H9 (cell line): ENCODE measurements around the gene RAB30. TPM values are rescaled to one million over a fixed set of nuclear protein-coding genes. Genes with fewer than 3 reads are reported as not detected.
A peak's percentile ranks its signal among the peaks of the same experiment; 100 is the strongest.

Source experiments
- DNase-seq: peaks from one replicate; pipeline ENCODE4 v3.0.0-alpha.2; 2017
- H2AFZ ChIP-seq: one replicate; pipeline ENCODE4 v1.6.1; 2013; ENCODE audit warnings: mild to moderate bottlenecking, low read length, control low read depth, moderate library complexity
- H2AK5ac ChIP-seq: 2 replicates; pipeline ENCODE4 v1.6.1; 2013; ENCODE audit warnings: low read length, control low read depth, mixed read lengths; ENCODE audit not compliant: insufficient read length
- H2BK120ac ChIP-seq: one replicate; pipeline ENCODE4 v1.6.1; 2013; ENCODE audit warnings: low read depth, mild to moderate bottlenecking, low read length, control low read depth, inconsistent platforms; ENCODE audit not compliant: poor library complexity, severe bottlenecking
- H2BK12ac ChIP-seq: 2 replicates; pipeline ENCODE4 v1.6.1; 2013; ENCODE audit warnings: low read length, control low read depth, mixed read lengths, low read depth; ENCODE audit not compliant: insufficient read length
- H2BK15ac ChIP-seq: 2 replicates; pipeline ENCODE4 v1.6.1; 2013; ENCODE audit warnings: low read depth, low read length, control low read depth
- H2BK20ac ChIP-seq: one replicate; pipeline ENCODE4 v1.6.1; 2013; ENCODE audit warnings: low read depth, mild to moderate bottlenecking, low read length, control low read depth, inconsistent platforms; ENCODE audit not compliant: poor library complexity, severe bottlenecking
- H2BK5ac ChIP-seq: 2 replicates; pipeline ENCODE4 v1.6.1; 2013; ENCODE audit warnings: low read length, control low read depth, mixed read lengths; ENCODE audit not compliant: insufficient read length
- H3K14ac ChIP-seq: 2 replicates; pipeline ENCODE4 v1.6.1; 2013; ENCODE audit warnings: low read length, control low read depth; ENCODE audit not compliant: insufficient read depth
- H3K18ac ChIP-seq: 2 replicates; pipeline ENCODE4 v1.6.1; 2013; ENCODE audit warnings: low read depth, mild to moderate bottlenecking, mixed read lengths, low read length, control low read depth; ENCODE audit not compliant: insufficient read length
- H3K23ac ChIP-seq: 2 replicates; pipeline ENCODE4 v1.6.1; 2013; ENCODE audit warnings: low read length, control low read depth, mixed read lengths, low read depth; ENCODE audit not compliant: insufficient read length
- H3K23me2 ChIP-seq: 2 replicates; pipeline ENCODE4 v1.6.1; 2013; ENCODE audit warnings: low read depth, mild to moderate bottlenecking, mixed read lengths, low read length, control low read depth; ENCODE audit not compliant: insufficient read length, poor library complexity, severe bottlenecking
- H3K27ac ChIP-seq: 2 replicates; pipeline ENCODE4 v1.5.1; 2013; ENCODE audit warnings: low read length, control low read depth, mixed read lengths, low read depth; ENCODE audit not compliant: insufficient read length
- H3K27me3 ChIP-seq: 2 replicates; pipeline ENCODE4 v1.6.1; 2013; ENCODE audit warnings: low read length, control low read depth, inconsistent platforms; ENCODE audit not compliant: insufficient read depth
- H3K4ac ChIP-seq: 2 replicates; pipeline ENCODE4 v1.6.1; 2013; ENCODE audit warnings: low read depth, mild to moderate bottlenecking, control low read depth, inconsistent platforms, low read length, moderate library complexity
- H3K4me1 ChIP-seq: 2 replicates; pipeline ENCODE4 v1.6.1; 2013; ENCODE audit warnings: low read length, control low read depth, inconsistent platforms; ENCODE audit not compliant: insufficient read depth
- H3K4me2 ChIP-seq: 2 replicates; pipeline ENCODE4 v1.6.1; 2013; ENCODE audit warnings: low read length, control low read depth, mixed read lengths; ENCODE audit not compliant: insufficient read length, insufficient read depth
- H3K56ac ChIP-seq: 2 replicates; pipeline ENCODE4 v1.6.1; 2013; ENCODE audit warnings: low read depth, mild to moderate bottlenecking, mixed read lengths, low read length, control low read depth; ENCODE audit not compliant: insufficient read length
- H3K79me1 ChIP-seq: 2 replicates; pipeline ENCODE4 v1.6.1; 2013; ENCODE audit warnings: low read depth, mild to moderate bottlenecking, moderate library complexity, low read length, control low read depth, inconsistent platforms; ENCODE audit not compliant: insufficient read depth, poor library complexity, severe bottlenecking
- H3K79me2 ChIP-seq: 2 replicates; pipeline ENCODE4 v1.6.1; 2013; ENCODE audit warnings: low read length, control low read depth, inconsistent platforms; ENCODE audit not compliant: insufficient read depth
- H3K9ac ChIP-seq: 2 replicates; pipeline ENCODE4 v1.6.1; 2013; ENCODE audit warnings: low read length, control low read depth, mixed read lengths; ENCODE audit not compliant: insufficient read length; ENCODE audit errors: extremely low read depth
- H3K9me3 ChIP-seq: one replicate; pipeline ENCODE4 v1.6.1; 2013; ENCODE audit warnings: low read depth, low read length, inconsistent platforms; ENCODE audit not compliant: control insufficient read depth
- H3T11ph ChIP-seq: one replicate; pipeline ENCODE4 v1.6.1; 2013; ENCODE audit warnings: mild to moderate bottlenecking, low read length, control low read depth, inconsistent platforms
- H4K20me1 ChIP-seq: one replicate; pipeline ENCODE4 v1.6.1; 2013; ENCODE audit not compliant: control insufficient read depth, insufficient read length, insufficient read depth
- H4K5ac ChIP-seq: 2 replicates; pipeline ENCODE4 v1.6.1; 2013; ENCODE audit warnings: low read depth, mild to moderate bottlenecking, mixed read lengths, low read length, control low read depth; ENCODE audit not compliant: insufficient read length
- H4K8ac ChIP-seq: replicated peaks from 2 replicates; pipeline ENCODE4 v1.6.1; 2013; ENCODE audit warnings: low read length, control low read depth, mixed read lengths, low read depth; ENCODE audit not compliant: insufficient read length
- H4K91ac ChIP-seq: 2 replicates; pipeline ENCODE4 v1.6.1; 2013; ENCODE audit warnings: low read depth, mild to moderate bottlenecking, moderate library complexity, mixed read lengths, low read length, control low read depth; ENCODE audit not compliant: insufficient read length
- H3K27ac Mint-ChIP-seq, 3 experiments: 2 replicates in 2 of 3; 3 replicates in 1 of 3; pipeline ENCODE4 v1.8.0; 2020 to 2021; ENCODE audit warnings: mixed read lengths in 3 of 3, mild to moderate bottlenecking in 1 of 3, moderate library complexity in 1 of 3
- H3K27me3 Mint-ChIP-seq: 2 replicates; pipeline ENCODE4 v1.8.0; 2021; ENCODE audit warnings: low read depth, mild to moderate bottlenecking, moderate library complexity, mixed read lengths
- H3K36me3 Mint-ChIP-seq, 3 experiments: 2 replicates in 2 of 3; 3 replicates in 1 of 3; pipeline ENCODE4 v1.8.0; 2020 to 2021; ENCODE audit warnings: low read depth in 3 of 3, mixed read lengths in 3 of 3; ENCODE audit not compliant: insufficient read depth in 1 of 3
- H3K4me1 Mint-ChIP-seq, 2 experiments: 2 replicates each; pipeline ENCODE4 v1.8.0; 2020; ENCODE audit warnings: mixed read lengths in 2 of 2
- H3K4me3 Mint-ChIP-seq, 2 experiments: 2 replicates in 1 of 2; 3 replicates in 1 of 2; pipeline ENCODE4 v1.8.0; 2020 to 2021; ENCODE audit warnings: mild to moderate bottlenecking in 2 of 2, mixed read lengths in 2 of 2, moderate library complexity in 1 of 2
- H3K9me3 Mint-ChIP-seq, 2 experiments: 2 replicates in 1 of 2; 3 replicates in 1 of 2; pipeline ENCODE4 v1.8.0; 2020; ENCODE audit warnings: mild to moderate bottlenecking in 2 of 2, mixed read lengths in 2 of 2, moderate library complexity in 1 of 2
- WGBS: extraction: QIAGEN DNeasy Blood & Tissue Kit; methylation state at CpG from one replicate; pipeline ENCODE4 v1.1.7; 2013; ENCODE audit warnings: missing lambda C conversion rate, low lambda C conversion rate, mixed read lengths; ENCODE audit not compliant: insufficient read length; ENCODE audit errors: extremely low coverage; 5-methylcytosine and 5-hydroxymethylcytosine counted together
- total RNA-seq: library from RNA; stranded (reverse); gene quantifications from 2 replicates; pipeline ENCODE4 v1.2.1, GENCODE V29; 2021
- TF ChIP-seq, protein P1 (sequence below): fragments of 200-600 bp; sonication (generic); conservative IDR thresholded peaks from 3 replicates; pipeline ENCODE4 v1.8.0; 2021; ENCODE audit warnings: antibody characterized with exemption, mild to moderate bottlenecking

The RAB30 gene
- total RNA-seq, 1 experiment from 2014 or later, result 4.8 TPM

DNA sequence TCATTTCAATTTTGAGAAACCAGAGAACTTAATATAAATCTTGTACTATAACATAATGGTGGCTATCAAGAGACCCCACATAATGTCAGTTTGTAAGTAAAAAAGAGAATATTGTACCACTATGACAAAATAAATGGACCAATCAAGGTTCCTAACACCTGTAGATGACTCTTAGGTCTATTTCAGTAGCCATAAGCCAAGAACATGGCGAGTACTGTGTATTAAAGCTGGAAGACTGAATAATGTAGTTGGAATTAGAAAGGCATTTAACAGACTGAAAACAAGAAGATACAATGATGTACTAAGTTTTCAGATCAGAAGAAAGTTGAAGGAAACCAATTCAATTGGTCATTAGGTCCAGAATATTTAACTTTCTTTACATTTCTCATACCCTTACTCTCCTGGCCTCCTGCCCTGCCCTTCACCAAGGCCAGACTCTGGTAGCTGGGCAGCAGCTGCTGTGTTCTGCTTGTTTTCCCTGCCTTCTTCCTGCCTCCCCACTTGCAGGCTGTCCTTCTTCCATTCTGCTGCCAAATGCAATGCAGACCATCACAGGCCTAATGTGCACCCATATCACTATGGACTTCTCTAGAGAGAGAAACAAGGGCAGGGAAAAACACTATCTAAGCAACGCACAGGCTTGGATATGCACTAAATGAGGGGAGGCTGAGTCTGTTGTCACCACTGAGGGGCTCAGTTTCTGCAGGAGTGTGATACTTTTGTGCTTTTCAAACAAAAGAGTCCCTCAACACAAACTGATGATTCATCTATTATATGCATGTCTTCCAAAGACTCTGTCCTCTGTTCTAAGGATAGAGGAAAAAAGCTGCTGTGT is 60.1 kb downstream of the RAB30 start:
- Histone ChIP-seq H3K27me3 (no peaks in the 10 kb centered on the region), H2BK15ac (no peak overlapping the region), H3K4me1 (no peaks in the 10 kb centered on the region), H3T11ph (no peak overlapping the region), H3K79me1 (no peaks in the 10 kb centered on the region), H4K91ac (no peak overlapping the region), H3K9ac (no peak overlapping the region), H3K4ac (no peak overlapping the region), H3K79me2 (no peaks in the 10 kb centered on the region), H2AFZ (no peak overlapping the region), H3K56ac (no peak overlapping the region), H3K18ac (no peak overlapping the region), H4K5ac (no peak overlapping the region), H3K23me2 (no peaks in the 10 kb centered on the region), H3K23ac (no peak overlapping the region), H4K20me1 (peaks cover 2% of the 10 kb centered on the region), H3K14ac (no peak overlapping the region; the same call in 1 of the 2 replicates), H2BK120ac (no peak overlapping the region), H2BK5ac (no peak overlapping the region), H3K9me3 (no peaks in the 10 kb centered on the region), H3K4me2 (no peak overlapping the region), H2BK12ac (no peak overlapping the region), H4K8ac (no peak overlapping the region), H3K27ac (no peak overlapping the region), H2AK5ac (no peak overlapping the region), H2BK20ac (no peak overlapping the region)
- Mint-ChIP-seq H3K36me3 (no peaks in the 10 kb centered on the region), H3K4me3 (no peak overlapping the region), H3K9me3 (no peaks in the 10 kb centered on the region), H3K4me1 (peaks cover 11 to 15% of the 10 kb centered on the region in 2 experiments), H3K27me3 (no peaks in the 10 kb centered on the region), H3K27ac (0 out of 7 replicates have a peak overlapping the region, but pooled peaks of 1 of the 3 experiments have one; percentile 18)
- no CpG with 5 or more reads among the region's 2 CpGs for WGBS
- TF ChIP-seq, protein P1, sequence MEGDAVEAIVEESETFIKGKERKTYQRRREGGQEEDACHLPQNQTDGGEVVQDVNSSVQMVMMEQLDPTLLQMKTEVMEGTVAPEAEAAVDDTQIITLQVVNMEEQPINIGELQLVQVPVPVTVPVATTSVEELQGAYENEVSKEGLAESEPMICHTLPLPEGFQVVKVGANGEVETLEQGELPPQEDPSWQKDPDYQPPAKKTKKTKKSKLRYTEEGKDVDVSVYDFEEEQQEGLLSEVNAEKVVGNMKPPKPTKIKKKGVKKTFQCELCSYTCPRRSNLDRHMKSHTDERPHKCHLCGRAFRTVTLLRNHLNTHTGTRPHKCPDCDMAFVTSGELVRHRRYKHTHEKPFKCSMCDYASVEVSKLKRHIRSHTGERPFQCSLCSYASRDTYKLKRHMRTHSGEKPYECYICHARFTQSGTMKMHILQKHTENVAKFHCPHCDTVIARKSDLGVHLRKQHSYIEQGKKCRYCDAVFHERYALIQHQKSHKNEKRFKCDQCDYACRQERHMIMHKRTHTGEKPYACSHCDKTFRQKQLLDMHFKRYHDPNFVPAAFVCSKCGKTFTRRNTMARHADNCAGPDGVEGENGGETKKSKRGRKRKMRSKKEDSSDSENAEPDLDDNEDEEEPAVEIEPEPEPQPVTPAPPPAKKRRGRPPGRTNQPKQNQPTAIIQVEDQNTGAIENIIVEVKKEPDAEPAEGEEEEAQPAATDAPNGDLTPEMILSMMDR, result no peak
- DNase-seq, result no peak
